ENCODE data around the gene ZNF174. TPM values are rescaled to one million over a fixed set of nuclear protein-coding genes. Genes with fewer than 3 reads are reported as not detected.
A peak's percentile ranks its signal among the peaks of the same experiment; 100 is the strongest.

Gene ZNF174
- total RNA-seq = 10 to 100 TPM; 11.2 to 19.8 TPM

GRCh38 chr16:3400779-3401688 is at the start of gene ZNF174, which contains the start of gene ZSCAN32:
TSS of gene ZNF174 (plus strand) at chr16:3401215. CDS start at chr16:3402005, 790 bp downstream.
TSS of gene ZSCAN32 (minus strand) at chr16:3401004. CDS start at chr16:3397557, 3,447 bp downstream.
- H3K4me3 ChIP-seq = peak within 1 kb of the TSS; percentile 57 to 65
- H3K27me3 ChIP-seq (replicated peaks; ENCODE audit: insufficient read depth) = no peaks in the 10 kb centered on the region
- 1% methylated on average over 75 of the region's 95 CpGs for WGBS
- no peaks in the 10 kb centered on the region for H3K4me1 ChIP-seq (replicated peaks)
- TF ChIP-seq CTCF (IDR thresholded peaks at IDR 0.05) (peak in 2 of 4 experiments; percentile 23 to 36), POLR2AphosphoS5 (IDR thresholded peaks at IDR 0.05) (peak; percentile 99), POLR2A (IDR thresholded peaks at IDR 0.05) (peak; percentile 67)
- no peaks in the 10 kb centered on the region for H3K9me3 ChIP-seq
- peak; percentile 99 for DNase-seq (ENCODE audit: low spot score)
- intact Hi-C loops (cut with DNase I) = loop anchor here (2.0 to 10.0 kb wide), 2 partner anchors 58 to 96 kb away; partner anchors contain the start of genes TIGD7 and ZNF75A
- peaks cover 0 to 19% of the 10 kb centered on the region in 2 donors for H3K36me3 ChIP-seq
- peak within 1 kb of the TSS; percentile 68 to 70 for H3K27ac ChIP-seq

GRCh38 chr16:3355589-3355988 is 45.4 kb upstream of the ZNF174 start, which contains the start of gene OR2C1:
TSS of gene OR2C1 (plus strand) at chr16:3355889. CDS start at chr16:3355941, 52 bp downstream.
- no peak for DNase-seq (ENCODE audit: low spot score)
- intact Hi-C loops (cut with DNase I) = no loop called here
- no peak within 1 kb of the TSS for H3K4me3 ChIP-seq
- H3K36me3 ChIP-seq = no peaks in the 10 kb centered on the region
- 61% methylated on average over 3 of the region's 3 CpGs for WGBS
- no peak within 1 kb of the TSS for H3K27ac ChIP-seq
- TF ChIP-seq POLR2A (IDR thresholded peaks at IDR 0.05) (no peak), POLR2AphosphoS5 (IDR thresholded peaks at IDR 0.05) (no peak), CTCF (IDR thresholded peaks at IDR 0.05) (no peak)
- H3K27me3 ChIP-seq (replicated peaks; ENCODE audit: insufficient read depth) = no peaks in the 10 kb centered on the region
- H3K4me1 ChIP-seq (replicated peaks) = no peaks in the 10 kb centered on the region
- no peaks in the 10 kb centered on the region for H3K9me3 ChIP-seq

GRCh38 chr16:3356118-3356517 is 44.9 kb upstream of the ZNF174 start:
- no peaks in the 10 kb centered on the region for H3K4me1 ChIP-seq (replicated peaks)
- H3K36me3 ChIP-seq = no peaks in the 10 kb centered on the region
- H3K9me3 ChIP-seq = no peaks in the 10 kb centered on the region
- H3K27ac ChIP-seq = no peak overlapping the region
- WGBS = 71% methylated on average over 10 of the region's 10 CpGs
- no peak overlapping the region for H3K4me3 ChIP-seq
- DNase-seq (ENCODE audit: low spot score) = no peak
- H3K27me3 ChIP-seq (replicated peaks; ENCODE audit: insufficient read depth) = no peaks in the 10 kb centered on the region
- TF ChIP-seq POLR2AphosphoS5 (IDR thresholded peaks at IDR 0.05) = no peak
- no peak for TF ChIP-seq POLR2A (IDR thresholded peaks at IDR 0.05)
- TF ChIP-seq CTCF (IDR thresholded peaks at IDR 0.05) = no peak
- intact Hi-C loops (cut with DNase I) = no loop called here

- DNase-seq (ENCODE audit: low spot score) = no peak
- TF ChIP-seq POLR2A (IDR thresholded peaks at IDR 0.05) (no peak), POLR2AphosphoS5 (IDR thresholded peaks at IDR 0.05) (no peak), CTCF (IDR thresholded peaks at IDR 0.05) (no peak)
These were observed 42.1 kb upstream of the ZNF174 start for GRCh38 chr16:3358871-3359270.

More at GRCh38 chr16:3358871-3359270, 42.1 kb upstream of the ZNF174 start:
- 0% methylated on average over 1 of the region's 1 CpG for WGBS
- Histone ChIP-seq H3K27me3 (replicated peaks; ENCODE audit: insufficient read depth) (no peaks in the 10 kb centered on the region), H3K4me3 (no peak overlapping the region), H3K27ac (no peak overlapping the region), H3K4me1 (replicated peaks) (no peaks in the 10 kb centered on the region), H3K36me3 (no peaks in the 10 kb centered on the region), H3K9me3 (no peaks in the 10 kb centered on the region)
- intact Hi-C loops (cut with DNase I) = no loop called here
